HG03135 (cell line): ENCODE measurements around the gene ZNF69.
"Not testable (repeated sequence)": the region's sequence is repeated elsewhere in the genome, so short reads cannot be mapped to it uniquely, and the experiment has no call there.

Source experiments
- ATAC-seq: cut with Tn5 transposase; IDR thresholded peaks from one replicate; pipeline ENCODE4 v1.9.1; 2021; ENCODE audit warnings: mild to moderate bottlenecking, moderate library complexity; ENCODE audit not compliant: unreplicated experiment

ZNF69 gene

GRCh38 chr19:11887611-11888531 is at the start of gene ZNF69:
ZNF69 (plus strand) TSS chr19:11887782; CDS start chr19:11887924, 142 bp downstream.
- ATAC-seq = peak; percentile 57

- ATAC-seq = no peak
These were observed 43.9 kb upstream of the ZNF69 start for GRCh38 chr19:11843722-11844121.

- ATAC-seq = not testable (repeated sequence)
These were observed 40.0 kb upstream of the ZNF69 start for GRCh38 chr19:11847615-11848014.

GRCh38 chr19:11848200-11848593 is 39.4 kb upstream of the ZNF69 start:
- no peak for ATAC-seq

GRCh38 chr19:11848594-11849469 is 38.8 kb upstream of the ZNF69 start, which contains the start of gene ZNF439:
ZNF439 (plus strand) TSS chr19:11848726; CDS start chr19:11848868, 142 bp downstream.
- ATAC-seq = peak; percentile 75

GRCh38 chr19:11850289-11850688 is 37.3 kb upstream of the ZNF69 start:
- not testable (repeated sequence) for ATAC-seq

- ATAC-seq = no peak
These were observed 34.2 kb upstream of the ZNF69 start for GRCh38 chr19:11853358-11853757.

GRCh38 chr19:11856596-11857250 is 30.9 kb upstream of the ZNF69 start:
- no peak for ATAC-seq

GRCh38 chr19:11860721-11861120 is 26.9 kb upstream of the ZNF69 start:
- no peak for ATAC-seq

- ATAC-seq = no peak
These were observed 26.3 kb upstream of the ZNF69 start for GRCh38 chr19:11861301-11861700.

GRCh38 chr19:11867766-11868165 is 19.8 kb upstream of the ZNF69 start:
- not testable (repeated sequence) for ATAC-seq

- no peak for ATAC-seq
These were observed 19.4 kb upstream of the ZNF69 start for GRCh38 chr19:11868188-11868587.

GRCh38 chr19:11872624-11873023 is 15.0 kb upstream of the ZNF69 start:
- ATAC-seq = no peak

GRCh38 chr19:11873762-11874161 is 13.8 kb upstream of the ZNF69 start:
- ATAC-seq = no peak

- ATAC-seq = not testable (repeated sequence)
These were observed 7.8 kb upstream of the ZNF69 start for GRCh38 chr19:11879687-11880266.

GRCh38 chr19:11880598-11880997 is 7.0 kb upstream of the ZNF69 start:
- no peak for ATAC-seq

- ATAC-seq = no peak
These were observed 6.3 kb upstream of the ZNF69 start for GRCh38 chr19:11881151-11881800.

GRCh38 chr19:11882606-11883005 is 5.0 kb upstream of the ZNF69 start:
- ATAC-seq = no peak

GRCh38 chr19:11887234-11887610 is 360 bp upstream of the ZNF69 start:
- ATAC-seq = peak; percentile 16

GRCh38 chr19:11889901-11890300 is 2.3 kb downstream of the ZNF69 start:
- not testable (repeated sequence) for ATAC-seq
